HG03342 (cell line): ENCODE results near the gene NAIF1.
A peak's percentile ranks its signal among the peaks of the same experiment; 100 is the strongest.
"Not testable (repeated sequence)": the region's sequence is repeated elsewhere in the genome, so short reads cannot be mapped to it uniquely, and the experiment has no call there.

Experiments used
- ATAC-seq: cut with Tn5 transposase; IDR thresholded peaks from one replicate; pipeline ENCODE4 v1.9.1; 2021; ENCODE audit warnings: mild to moderate bottlenecking, moderate library complexity; ENCODE audit not compliant: unreplicated experiment

NAIF1 gene

DNA sequence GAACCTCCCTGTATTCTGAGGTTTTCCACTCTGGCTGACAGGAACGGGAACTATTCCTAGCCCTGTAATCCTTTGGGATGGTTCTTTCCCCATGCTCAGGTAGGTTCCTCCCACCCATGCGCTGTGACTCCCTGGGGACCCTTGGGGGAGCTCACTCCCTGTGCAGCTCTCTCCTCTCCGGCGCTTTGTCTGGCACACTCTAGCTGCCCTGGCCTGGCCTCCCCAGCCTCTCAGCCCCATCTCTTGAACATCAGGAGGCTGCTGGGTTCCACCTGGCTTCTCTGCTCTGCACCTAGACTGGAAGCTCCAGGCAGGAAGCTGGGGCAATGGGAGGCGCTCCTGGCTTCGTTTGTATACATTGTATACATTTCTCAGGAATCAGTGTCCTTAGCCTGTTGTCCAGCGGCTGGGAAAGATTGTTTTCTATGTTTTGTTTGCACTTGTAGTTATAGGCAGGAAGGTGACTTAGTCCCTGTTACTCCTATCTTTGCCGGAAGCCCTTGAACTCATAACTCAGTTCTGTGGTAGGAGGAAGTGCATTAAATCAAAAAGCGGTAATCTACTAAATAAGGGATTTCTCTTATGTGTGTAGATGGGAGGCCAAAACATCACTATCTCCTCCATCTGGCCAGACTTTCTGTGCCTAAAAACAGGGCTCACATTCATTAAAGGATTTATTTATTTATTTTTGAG lies 21.3 kb upstream of the NAIF1 start:
- ATAC-seq: no peak

DNA sequence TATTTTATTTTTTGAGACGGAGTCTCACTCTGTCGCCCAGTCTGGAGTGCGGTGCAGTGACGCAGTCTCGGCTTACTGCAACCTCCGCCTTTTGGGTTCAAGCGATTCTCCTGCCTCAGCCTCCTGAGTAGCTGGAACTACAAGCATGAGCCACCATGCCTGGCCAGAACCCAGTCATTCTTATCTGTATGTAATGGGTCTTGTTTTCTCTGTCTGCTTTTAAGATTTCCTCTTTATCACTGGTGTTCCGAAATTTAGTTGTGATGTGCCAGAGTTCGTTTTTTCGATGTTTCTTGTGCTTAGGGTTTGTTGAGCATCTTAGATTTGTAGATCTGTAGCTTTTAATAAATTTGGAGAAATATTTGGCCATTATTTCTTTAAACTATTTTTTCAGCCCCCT lies 20.1 kb upstream of the NAIF1 start:
- ATAC-seq: no peak

DNA sequence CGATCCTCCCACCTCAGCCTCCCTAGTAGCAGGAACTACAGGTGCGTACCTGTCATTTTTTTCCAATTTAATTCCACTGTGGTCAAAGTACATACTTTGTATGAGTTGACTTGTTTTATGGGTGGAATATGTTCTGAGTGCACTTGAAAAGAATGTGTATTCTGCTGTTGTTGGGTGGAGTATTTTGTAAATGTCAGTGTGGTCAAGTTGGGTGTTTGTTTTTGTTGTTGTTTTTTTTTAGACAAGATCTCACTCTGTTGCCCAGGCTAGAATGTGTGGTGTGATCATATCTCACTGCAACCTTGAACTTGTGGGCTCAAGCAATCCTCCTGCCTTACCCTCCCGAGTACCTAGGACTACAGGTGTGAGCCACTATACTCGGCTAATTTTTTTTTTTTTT lies 18.8 kb upstream of the NAIF1 start:
- ATAC-seq: no peak

DNA sequence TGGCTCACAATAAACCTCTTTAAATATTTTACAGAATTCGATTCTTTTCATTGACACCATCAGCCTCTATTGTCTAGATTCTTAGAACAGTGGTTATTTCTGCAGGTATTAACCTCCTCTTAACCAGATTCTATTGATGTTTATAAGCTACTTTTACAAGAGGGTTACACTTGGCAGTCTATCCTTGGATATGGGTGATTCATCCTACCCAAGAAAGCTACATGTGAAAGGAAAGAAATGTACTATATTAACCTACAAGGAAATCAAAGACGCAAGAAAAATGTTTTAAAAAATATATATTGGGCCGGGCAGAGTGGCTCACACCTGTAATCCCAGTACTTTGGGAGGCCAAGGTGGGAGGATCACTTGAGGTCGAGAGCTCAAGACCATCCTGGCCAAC lies 17.6 kb upstream of the NAIF1 start:
- no peak for ATAC-seq

DNA sequence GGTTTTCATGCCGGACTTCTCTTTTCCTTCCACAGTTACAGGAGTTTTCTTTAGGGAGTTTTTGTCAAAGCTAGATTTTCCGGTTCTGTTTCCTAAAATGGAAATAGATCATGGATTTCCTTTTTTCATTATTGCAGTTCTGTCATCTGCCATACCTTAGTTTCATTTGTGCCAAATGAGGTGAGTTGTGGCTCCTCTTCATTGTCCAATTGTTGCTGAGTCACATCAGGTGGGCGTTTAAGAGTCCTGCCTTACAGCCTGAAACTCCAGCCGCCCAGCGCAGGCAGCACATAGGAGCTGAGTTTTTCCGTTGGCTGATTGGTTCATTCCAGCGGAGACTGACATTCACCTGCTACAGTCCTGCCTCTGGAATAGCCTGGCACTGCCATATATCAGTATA lies 15.0 kb upstream of the NAIF1 start:
- ATAC-seq: no peak

DNA sequence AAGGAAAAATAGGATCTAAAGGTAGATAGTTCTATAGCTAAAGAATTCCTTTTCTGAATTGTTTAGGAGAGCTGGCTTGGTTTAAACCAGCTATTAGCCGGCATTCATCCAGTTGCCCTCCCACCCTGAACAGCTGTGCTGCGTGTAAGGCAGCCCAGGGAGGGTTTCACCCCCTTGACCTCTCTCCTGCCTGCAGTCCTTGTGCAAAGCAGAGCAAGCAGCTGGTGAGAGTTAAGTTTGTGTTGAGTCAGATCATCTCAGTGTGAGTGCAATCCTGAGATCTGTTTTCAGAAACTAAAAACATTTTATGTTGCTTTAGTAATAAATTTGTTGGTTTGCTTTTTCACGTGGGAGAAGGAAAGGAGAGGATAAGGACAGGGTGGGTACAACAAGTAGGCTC lies 13.9 kb upstream of the NAIF1 start:
- ATAC-seq: no peak

DNA sequence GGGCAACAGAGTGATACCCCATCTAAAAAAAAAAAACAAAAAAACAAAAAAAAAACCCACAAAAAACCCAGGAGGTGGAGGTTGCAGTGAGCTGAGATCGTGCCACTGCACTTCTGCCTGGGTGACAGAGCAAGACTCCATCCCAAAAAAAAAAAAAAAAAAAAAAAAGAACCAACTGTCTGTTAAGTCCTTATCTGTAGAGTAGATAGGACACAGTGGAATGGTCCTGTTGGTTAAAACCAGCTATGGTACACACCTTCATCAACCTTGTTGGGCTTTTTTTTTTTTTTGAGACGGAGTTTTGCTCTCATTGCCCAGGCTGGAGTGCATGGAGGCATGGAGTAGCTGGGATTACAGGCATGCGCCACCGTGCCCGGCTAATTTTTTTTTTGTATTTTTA lies 13.1 kb upstream of the NAIF1 start:
- no peak for ATAC-seq

DNA sequence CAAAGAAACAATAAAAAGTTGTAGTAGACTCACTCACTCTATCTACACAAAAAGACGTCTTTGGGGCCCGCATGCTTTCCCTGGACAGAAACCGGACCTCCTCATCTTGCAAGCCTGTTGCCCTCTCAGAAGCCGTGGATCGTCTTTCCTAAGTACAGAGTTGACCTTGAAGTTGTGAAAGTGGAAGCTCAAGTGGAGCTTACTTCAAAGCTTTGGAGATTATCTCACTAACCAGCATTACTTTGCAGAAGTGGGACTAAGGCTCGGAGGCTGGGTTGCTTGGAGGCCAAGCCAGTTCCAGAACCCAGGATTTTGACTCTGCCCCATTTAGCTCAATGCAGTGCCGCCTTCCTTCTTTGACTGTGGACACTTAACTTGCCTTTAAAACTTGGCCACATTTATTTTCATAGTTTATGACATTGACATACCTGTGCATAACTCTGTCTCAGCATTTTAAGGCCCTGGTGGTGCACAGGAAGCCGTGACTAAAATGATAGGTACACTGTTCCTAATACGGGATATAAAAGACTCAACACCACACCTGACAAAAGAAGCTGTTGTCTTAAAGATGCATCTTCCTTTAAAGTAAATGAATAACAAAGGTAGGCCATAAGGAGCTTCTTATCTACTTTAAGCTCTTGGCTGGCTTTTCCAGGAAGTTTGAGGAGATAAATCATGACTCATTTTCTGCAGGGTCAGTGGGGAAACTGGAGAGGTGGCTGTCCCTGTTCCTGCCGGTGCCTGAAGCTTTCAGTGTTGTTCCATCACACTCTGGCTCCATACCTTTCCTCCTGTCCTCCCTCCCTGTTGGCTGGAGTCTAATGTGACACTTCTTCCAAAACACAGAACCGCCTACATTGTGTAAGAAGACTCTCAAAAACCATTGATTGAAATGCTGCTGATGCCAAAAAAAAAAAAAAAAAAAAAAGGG lies 11.6 kb upstream of the NAIF1 start:
- ATAC-seq: no peak

DNA sequence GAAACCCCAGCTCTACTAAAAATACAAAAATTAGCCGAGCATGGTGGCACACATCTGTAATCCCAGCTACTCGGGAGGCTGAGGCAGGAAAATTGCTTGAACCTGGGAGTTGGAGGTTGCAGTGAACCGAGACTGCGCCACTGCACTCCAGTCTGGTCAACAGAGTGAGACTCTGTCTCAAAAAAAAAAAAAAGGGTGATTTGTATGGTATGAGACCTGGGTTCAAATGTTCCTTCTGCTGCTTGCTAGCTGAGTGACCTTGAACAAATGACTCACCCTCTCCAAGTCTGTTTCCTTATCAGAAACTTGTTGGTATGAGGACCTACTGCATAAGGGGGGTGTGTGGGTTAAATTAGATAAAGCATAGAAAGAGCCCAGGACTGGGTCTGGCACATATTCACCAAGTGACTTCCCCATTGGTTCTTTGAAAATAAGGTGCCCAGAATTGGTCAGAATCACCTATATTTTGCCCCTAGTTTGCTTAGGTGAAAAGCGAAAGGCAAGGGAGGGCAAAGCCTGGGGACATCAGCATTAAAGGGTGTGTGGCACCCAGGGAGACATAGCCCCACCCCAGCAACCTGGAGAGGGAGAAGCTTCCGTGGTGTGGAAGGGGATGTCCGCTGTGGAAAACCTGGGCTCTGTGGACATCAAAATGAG lies 10.9 kb upstream of the NAIF1 start:
- no peak for ATAC-seq

DNA sequence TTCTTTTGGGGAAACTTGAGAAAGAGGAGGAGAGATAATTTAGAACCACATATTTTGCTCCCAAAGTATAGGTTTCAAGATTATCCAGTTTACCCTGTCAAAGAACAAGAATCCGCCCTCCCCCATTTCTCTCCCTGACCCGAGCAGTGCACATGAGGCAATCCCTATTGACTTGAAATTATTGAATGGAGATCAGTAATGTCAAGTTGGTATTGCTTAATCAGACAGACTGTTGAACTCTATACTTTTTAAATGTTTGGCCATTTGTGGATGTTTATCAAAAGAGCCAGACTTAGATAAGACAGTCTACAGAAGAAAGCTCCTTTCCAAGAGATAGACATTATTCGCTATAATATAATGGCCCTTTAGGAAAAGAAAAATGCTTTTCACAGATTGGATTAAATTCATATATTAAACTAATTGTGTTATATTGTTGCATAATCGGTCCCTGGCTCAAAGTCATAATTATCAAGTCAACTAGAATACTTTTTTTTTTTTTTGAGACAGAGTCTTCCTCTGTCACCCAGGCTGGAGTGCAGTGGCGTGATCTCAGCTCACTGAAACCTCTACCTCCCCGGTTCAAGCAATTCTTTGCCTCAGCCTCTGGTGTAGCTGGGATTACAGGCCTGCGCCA lies 6.2 kb upstream of the NAIF1 start:
- ATAC-seq: no peak

DNA sequence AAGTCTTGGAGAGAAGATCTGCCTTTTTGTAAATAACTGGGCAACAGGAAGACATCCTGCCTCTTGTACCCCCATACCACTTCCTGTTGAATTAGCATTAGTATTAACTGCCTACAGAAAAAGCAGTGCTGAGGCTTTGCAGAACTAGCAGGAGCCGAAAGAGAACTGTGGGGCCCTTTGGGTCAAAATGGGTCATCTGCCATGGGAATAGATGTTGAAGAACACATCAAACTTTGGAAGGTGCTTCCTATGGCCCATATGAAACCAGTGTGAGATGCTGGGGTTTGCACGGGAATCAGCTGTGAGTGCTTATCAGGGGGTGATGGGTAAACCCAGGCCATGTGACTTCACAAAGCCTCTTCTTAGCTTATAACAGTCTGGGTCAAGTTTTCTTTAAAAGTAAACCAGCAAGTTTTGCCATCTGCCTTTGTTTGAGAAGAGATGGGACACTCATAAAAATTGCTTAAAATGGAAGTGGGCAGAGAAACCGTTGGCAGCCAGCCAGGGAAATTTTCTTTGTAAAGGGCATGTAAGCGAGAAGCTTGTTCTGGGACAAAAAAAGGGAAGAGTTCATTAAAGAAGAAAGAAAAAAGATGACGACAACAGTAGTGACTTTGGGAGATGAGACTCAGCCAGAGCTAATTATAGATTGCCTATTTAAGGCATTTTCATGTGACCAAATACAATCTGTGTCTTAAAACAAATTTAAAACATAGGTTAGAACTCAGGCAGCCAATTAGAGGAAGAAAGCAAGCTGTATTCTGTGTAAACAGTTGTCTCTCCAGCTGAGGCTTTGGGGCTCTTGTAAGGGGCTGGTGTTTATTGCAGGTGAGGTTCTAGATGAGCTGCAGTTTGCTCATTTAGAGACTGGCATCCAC lies 5.3 kb upstream of the NAIF1 start:
- ATAC-seq: no peak

DNA sequence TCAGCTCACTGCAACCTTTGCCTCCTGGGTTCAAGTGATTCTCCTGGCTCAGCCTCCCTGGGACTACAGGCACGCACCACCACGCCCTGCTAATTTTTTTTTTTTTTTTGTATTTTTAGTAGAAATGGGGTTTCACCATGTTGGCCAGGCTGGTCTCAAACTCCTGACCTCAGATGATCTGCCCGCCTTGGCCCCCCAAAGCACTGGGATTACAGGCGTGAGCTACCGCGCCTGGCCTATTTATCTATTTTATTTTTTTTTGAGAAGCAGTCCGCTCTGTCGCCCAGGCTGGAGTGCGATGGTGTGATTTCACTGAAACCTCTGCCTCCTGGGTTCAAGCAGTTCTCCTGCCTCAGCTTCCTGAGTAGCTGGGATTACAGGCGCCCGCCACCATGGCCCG lies 4.4 kb upstream of the NAIF1 start:
- ATAC-seq: not testable (repeated sequence)

DNA sequence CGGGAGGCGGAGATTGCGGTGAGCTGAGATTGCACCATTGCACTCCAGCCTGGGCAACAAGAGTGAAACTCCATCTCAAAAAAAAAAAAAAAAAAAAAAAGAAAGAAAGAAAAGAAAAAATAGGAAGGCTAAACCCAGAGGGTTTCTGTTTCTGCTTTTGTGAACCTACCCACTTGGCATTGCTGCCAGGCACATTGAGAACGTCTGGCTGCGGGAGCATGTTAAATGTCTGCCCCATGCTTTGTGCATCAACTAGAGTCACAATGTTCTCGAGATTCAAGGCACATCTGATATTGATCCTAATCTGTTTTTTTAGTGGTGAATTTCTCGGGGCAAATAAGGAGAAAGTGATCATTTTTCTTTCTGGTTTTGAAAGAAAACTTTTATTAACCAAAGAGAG lies 3.8 kb upstream of the NAIF1 start:
- ATAC-seq: no peak

DNA sequence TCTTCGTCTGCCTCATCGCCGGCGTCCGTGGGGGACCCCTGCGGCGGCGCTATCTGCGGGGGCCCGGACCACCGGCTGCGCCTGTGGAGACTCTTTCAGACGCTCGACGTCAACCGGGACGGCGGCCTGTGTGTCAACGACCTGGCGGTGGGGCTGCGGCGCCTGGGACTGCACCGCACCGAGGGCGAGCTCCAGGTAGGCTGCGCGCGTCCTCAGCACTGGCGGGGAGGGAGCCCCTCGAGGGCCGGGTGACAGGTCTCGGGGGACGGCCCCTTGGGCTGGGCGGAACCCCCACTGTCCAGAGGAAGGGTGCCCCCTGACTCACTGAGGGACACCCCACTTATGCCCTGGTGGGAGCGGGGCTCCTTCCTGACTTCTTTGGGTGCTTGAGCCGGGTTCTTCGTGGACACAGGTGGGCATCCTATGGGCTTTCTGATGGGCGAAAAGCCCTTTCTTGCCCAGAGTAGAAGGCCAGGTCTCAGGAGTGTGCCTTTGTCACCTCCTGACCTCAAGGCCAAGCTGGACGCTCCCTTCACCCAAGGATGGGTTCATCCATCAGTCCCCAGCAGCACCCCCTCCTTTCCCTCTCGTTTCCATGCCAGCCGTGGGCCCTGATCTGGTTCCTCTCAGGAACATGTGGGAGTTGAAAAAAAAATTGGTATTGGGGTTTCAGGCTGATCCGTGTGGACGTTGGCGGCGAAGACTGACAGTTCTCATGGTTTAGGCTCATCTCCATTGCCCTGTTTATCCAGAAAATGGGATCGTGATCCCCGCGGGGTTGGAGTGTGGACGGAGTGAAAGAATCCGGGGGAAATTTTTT lies 1.5 kb upstream of the NAIF1 start:
- peak; percentile 5 for ATAC-seq

DNA sequence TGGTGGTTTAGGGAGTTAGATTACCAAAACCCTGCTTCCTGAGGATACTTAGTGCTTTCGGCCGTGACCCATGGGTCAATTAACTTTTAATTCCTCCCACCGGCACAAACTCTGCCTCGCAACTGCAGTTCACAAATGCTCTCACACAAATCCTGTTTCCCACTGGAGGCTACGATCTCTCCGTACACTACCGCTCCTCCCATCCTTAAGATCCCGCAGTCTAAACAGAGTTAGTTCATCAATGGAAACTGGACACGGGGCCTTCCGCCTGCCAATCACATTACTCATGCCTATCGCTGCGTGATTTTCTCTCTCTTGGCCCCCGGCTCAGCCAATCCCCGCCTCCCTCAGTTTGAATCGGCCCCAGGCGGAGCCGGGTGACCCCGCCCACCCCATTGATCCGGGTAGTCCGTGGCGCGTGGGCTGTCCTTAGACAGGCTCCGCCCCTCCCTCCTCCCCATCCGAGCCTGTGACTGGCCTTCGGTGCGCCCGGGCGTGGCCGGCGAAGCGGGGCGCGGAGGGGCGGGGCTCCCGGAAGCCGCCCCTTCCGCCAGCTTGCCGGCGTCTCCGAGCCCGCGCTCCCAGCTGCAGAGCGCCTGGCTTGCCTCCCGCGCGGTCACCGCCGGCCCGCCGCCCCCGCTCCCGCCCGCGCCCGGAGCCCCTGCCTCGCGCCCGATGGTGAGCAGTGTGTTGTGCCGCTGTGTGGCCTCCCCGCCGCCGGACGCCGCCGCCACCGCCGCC lies 695 bp upstream of the NAIF1 start, which contains the start of gene SLC25A25:
Gene SLC25A25, plus strand, starts transcription at position 588 of the 741 bp plus-strand sequence. Its CDS starts 88 bp downstream, at position 676.
- ATAC-seq: peak; percentile 71

DNA sequence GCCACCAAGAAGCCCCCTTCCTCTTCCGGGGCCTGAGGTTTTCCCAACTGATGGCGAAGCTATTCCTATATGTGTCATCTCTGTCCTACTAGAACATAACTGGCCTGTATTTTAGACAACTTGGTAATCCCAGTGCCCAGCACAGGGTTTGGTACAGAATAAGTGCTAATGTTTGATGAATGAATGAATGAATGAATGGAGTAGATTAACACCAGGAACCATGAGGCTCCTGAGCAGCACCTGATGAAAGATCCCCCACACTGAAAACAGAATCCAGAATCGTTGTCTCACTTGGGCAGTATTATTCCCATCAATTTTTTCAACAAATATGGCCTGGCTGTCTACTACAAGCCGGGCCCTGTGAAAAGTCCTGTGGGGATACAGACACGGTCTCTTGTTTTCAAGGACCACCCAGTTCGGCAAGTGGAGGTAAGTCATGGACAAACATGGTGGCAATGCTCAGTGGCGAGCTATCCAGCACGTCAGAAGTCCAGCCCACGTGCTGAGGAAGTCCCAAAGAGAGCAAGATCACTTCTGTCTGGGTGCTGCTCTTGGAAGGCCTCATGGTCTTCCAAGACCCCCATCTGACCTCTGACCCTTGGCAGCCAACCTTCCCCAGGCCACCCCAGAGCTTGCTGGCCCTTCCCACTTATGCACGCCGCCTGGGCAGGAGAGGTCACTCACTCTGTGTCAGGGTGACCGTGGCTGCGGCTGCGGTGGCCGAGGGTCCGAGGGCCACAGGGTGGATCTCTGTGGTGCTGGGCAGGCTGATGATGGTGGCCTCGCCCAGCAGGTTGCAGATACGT lies 1.0 kb downstream of the NAIF1 start:
- ATAC-seq: no peak

DNA sequence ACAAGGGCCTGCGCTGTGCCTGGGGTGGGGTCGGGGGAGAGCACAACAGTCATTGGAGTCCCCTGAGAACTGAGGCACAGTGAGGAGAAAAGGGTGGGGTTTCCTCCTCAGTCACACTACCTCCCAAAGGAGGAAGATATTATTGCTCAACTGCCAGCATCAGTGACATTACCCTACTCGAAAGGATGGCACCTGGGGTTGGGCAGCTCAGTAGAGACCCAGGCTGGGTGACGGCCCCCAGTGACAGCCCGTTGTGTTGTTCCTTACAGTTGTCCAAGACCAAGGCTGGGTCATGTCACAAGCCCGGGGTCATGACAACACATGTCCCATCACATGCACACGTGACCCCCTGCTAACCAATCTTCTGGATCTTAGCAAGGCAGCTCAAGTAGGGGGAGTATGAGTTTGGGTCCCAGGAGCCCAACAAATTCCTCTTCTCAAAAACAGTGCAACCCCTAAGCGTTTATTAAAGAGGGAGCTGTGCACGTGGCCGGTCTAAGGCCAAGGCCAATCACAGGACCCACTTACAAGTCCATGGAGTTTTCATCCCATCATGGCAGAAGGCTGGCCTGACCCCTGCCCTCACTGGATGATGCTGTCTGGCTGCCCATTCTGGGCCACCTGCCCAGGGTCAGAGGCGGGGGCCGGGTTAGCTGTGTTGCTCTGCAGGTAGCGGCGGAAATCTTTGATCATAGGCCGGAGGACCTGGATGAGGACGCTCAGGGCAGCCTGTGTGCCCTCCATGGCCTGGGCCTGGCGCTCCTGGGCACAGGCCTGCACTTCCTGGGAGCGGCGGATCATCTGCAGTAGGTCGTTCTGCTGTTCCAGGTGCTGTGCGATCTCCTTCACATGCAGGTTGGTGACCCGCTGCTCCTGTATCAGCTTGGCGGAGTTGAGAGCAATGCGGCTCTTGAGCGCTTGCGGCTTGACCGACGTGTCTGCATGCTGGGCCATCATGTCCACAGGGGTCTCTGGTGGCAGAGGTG lies 4.0 kb downstream of the NAIF1 start:
- no peak for ATAC-seq
